H9 (cell line): ENCODE measurements around the gene PTPN22. TPM values are rescaled to one million over a fixed set of nuclear protein-coding genes. Genes with fewer than 3 reads are reported as not detected.

Source experiments
- DNase-seq: peaks from one replicate; pipeline ENCODE4 v3.0.0-alpha.2; 2017
- H2AFZ ChIP-seq: one replicate; pipeline ENCODE4 v1.6.1; 2013; ENCODE audit warnings: mild to moderate bottlenecking, low read length, control low read depth, moderate library complexity
- H2AK5ac ChIP-seq: 2 replicates; pipeline ENCODE4 v1.6.1; 2013; ENCODE audit warnings: low read length, control low read depth, mixed read lengths; ENCODE audit not compliant: insufficient read length
- H2BK120ac ChIP-seq: one replicate; pipeline ENCODE4 v1.6.1; 2013; ENCODE audit warnings: low read depth, mild to moderate bottlenecking, low read length, control low read depth, inconsistent platforms; ENCODE audit not compliant: poor library complexity, severe bottlenecking
- H2BK12ac ChIP-seq: 2 replicates; pipeline ENCODE4 v1.6.1; 2013; ENCODE audit warnings: low read length, control low read depth, mixed read lengths, low read depth; ENCODE audit not compliant: insufficient read length
- H2BK15ac ChIP-seq: 2 replicates; pipeline ENCODE4 v1.6.1; 2013; ENCODE audit warnings: low read depth, low read length, control low read depth
- H2BK20ac ChIP-seq: one replicate; pipeline ENCODE4 v1.6.1; 2013; ENCODE audit warnings: low read depth, mild to moderate bottlenecking, low read length, control low read depth, inconsistent platforms; ENCODE audit not compliant: poor library complexity, severe bottlenecking
- H2BK5ac ChIP-seq: 2 replicates; pipeline ENCODE4 v1.6.1; 2013; ENCODE audit warnings: low read length, control low read depth, mixed read lengths; ENCODE audit not compliant: insufficient read length
- H3K14ac ChIP-seq: 2 replicates; pipeline ENCODE4 v1.6.1; 2013; ENCODE audit warnings: low read length, control low read depth; ENCODE audit not compliant: insufficient read depth
- H3K18ac ChIP-seq: 2 replicates; pipeline ENCODE4 v1.6.1; 2013; ENCODE audit warnings: low read depth, mild to moderate bottlenecking, mixed read lengths, low read length, control low read depth; ENCODE audit not compliant: insufficient read length
- H3K23ac ChIP-seq: 2 replicates; pipeline ENCODE4 v1.6.1; 2013; ENCODE audit warnings: low read length, control low read depth, mixed read lengths, low read depth; ENCODE audit not compliant: insufficient read length
- H3K23me2 ChIP-seq: 2 replicates; pipeline ENCODE4 v1.6.1; 2013; ENCODE audit warnings: low read depth, mild to moderate bottlenecking, mixed read lengths, low read length, control low read depth; ENCODE audit not compliant: insufficient read length, poor library complexity, severe bottlenecking
- H3K27ac ChIP-seq: 2 replicates; pipeline ENCODE4 v1.5.1; 2013; ENCODE audit warnings: low read length, control low read depth, mixed read lengths, low read depth; ENCODE audit not compliant: insufficient read length
- H3K27me3 ChIP-seq: 2 replicates; pipeline ENCODE4 v1.6.1; 2013; ENCODE audit warnings: low read length, control low read depth, inconsistent platforms; ENCODE audit not compliant: insufficient read depth
- H3K4ac ChIP-seq: 2 replicates; pipeline ENCODE4 v1.6.1; 2013; ENCODE audit warnings: low read depth, mild to moderate bottlenecking, control low read depth, inconsistent platforms, low read length, moderate library complexity
- H3K4me1 ChIP-seq: 2 replicates; pipeline ENCODE4 v1.6.1; 2013; ENCODE audit warnings: low read length, control low read depth, inconsistent platforms; ENCODE audit not compliant: insufficient read depth
- H3K4me2 ChIP-seq: 2 replicates; pipeline ENCODE4 v1.6.1; 2013; ENCODE audit warnings: low read length, control low read depth, mixed read lengths; ENCODE audit not compliant: insufficient read length, insufficient read depth
- H3K56ac ChIP-seq: 2 replicates; pipeline ENCODE4 v1.6.1; 2013; ENCODE audit warnings: low read depth, mild to moderate bottlenecking, mixed read lengths, low read length, control low read depth; ENCODE audit not compliant: insufficient read length
- H3K79me1 ChIP-seq: 2 replicates; pipeline ENCODE4 v1.6.1; 2013; ENCODE audit warnings: low read depth, mild to moderate bottlenecking, moderate library complexity, low read length, control low read depth, inconsistent platforms; ENCODE audit not compliant: insufficient read depth, poor library complexity, severe bottlenecking
- H3K79me2 ChIP-seq: 2 replicates; pipeline ENCODE4 v1.6.1; 2013; ENCODE audit warnings: low read length, control low read depth, inconsistent platforms; ENCODE audit not compliant: insufficient read depth
- H3K9ac ChIP-seq: 2 replicates; pipeline ENCODE4 v1.6.1; 2013; ENCODE audit warnings: low read length, control low read depth, mixed read lengths; ENCODE audit not compliant: insufficient read length; ENCODE audit errors: extremely low read depth
- H3K9me3 ChIP-seq: one replicate; pipeline ENCODE4 v1.6.1; 2013; ENCODE audit warnings: low read depth, low read length, inconsistent platforms; ENCODE audit not compliant: control insufficient read depth
- H3T11ph ChIP-seq: one replicate; pipeline ENCODE4 v1.6.1; 2013; ENCODE audit warnings: mild to moderate bottlenecking, low read length, control low read depth, inconsistent platforms
- H4K20me1 ChIP-seq: one replicate; pipeline ENCODE4 v1.6.1; 2013; ENCODE audit not compliant: control insufficient read depth, insufficient read length, insufficient read depth
- H4K5ac ChIP-seq: 2 replicates; pipeline ENCODE4 v1.6.1; 2013; ENCODE audit warnings: low read depth, mild to moderate bottlenecking, mixed read lengths, low read length, control low read depth; ENCODE audit not compliant: insufficient read length
- H4K8ac ChIP-seq: replicated peaks from 2 replicates; pipeline ENCODE4 v1.6.1; 2013; ENCODE audit warnings: low read length, control low read depth, mixed read lengths, low read depth; ENCODE audit not compliant: insufficient read length
- H4K91ac ChIP-seq: 2 replicates; pipeline ENCODE4 v1.6.1; 2013; ENCODE audit warnings: low read depth, mild to moderate bottlenecking, moderate library complexity, mixed read lengths, low read length, control low read depth; ENCODE audit not compliant: insufficient read length
- H3K27ac Mint-ChIP-seq, 3 experiments: 2 replicates in 2 of 3; 3 replicates in 1 of 3; pipeline ENCODE4 v1.8.0; 2020 to 2021; ENCODE audit warnings: mixed read lengths in 3 of 3, mild to moderate bottlenecking in 1 of 3, moderate library complexity in 1 of 3
- H3K27me3 Mint-ChIP-seq: 2 replicates; pipeline ENCODE4 v1.8.0; 2021; ENCODE audit warnings: low read depth, mild to moderate bottlenecking, moderate library complexity, mixed read lengths
- H3K36me3 Mint-ChIP-seq, 3 experiments: 2 replicates in 2 of 3; 3 replicates in 1 of 3; pipeline ENCODE4 v1.8.0; 2020 to 2021; ENCODE audit warnings: low read depth in 3 of 3, mixed read lengths in 3 of 3; ENCODE audit not compliant: insufficient read depth in 1 of 3
- H3K4me1 Mint-ChIP-seq, 2 experiments: 2 replicates each; pipeline ENCODE4 v1.8.0; 2020; ENCODE audit warnings: mixed read lengths in 2 of 2
- H3K4me3 Mint-ChIP-seq, 2 experiments: 2 replicates in 1 of 2; 3 replicates in 1 of 2; pipeline ENCODE4 v1.8.0; 2020 to 2021; ENCODE audit warnings: mild to moderate bottlenecking in 2 of 2, mixed read lengths in 2 of 2, moderate library complexity in 1 of 2
- H3K9me3 Mint-ChIP-seq, 2 experiments: 2 replicates in 1 of 2; 3 replicates in 1 of 2; pipeline ENCODE4 v1.8.0; 2020; ENCODE audit warnings: mild to moderate bottlenecking in 2 of 2, mixed read lengths in 2 of 2, moderate library complexity in 1 of 2
- CTCF ChIP-seq: fragments of 200-600 bp; sonication (generic); conservative IDR thresholded peaks from 3 replicates; pipeline ENCODE4 v1.8.0; 2021; ENCODE audit warnings: antibody characterized with exemption, mild to moderate bottlenecking
- WGBS: extraction: QIAGEN DNeasy Blood & Tissue Kit; methylation state at CpG from one replicate; pipeline ENCODE4 v1.1.7; 2013; ENCODE audit warnings: missing lambda C conversion rate, low lambda C conversion rate, mixed read lengths; ENCODE audit not compliant: insufficient read length; ENCODE audit errors: extremely low coverage; 5-methylcytosine and 5-hydroxymethylcytosine counted together
- total RNA-seq: library from RNA; stranded (reverse); gene quantifications from 2 replicates; pipeline ENCODE4 v1.2.1, GENCODE V29; 2021

PTPN22 gene
- total RNA-seq, 1 experiment from 2014 or later, result not detected

GRCh38 chr1:113808450-113809195, 62.9 kb downstream of the PTPN22 start:
- Histone ChIP-seq H2BK120ac (no peak overlapping the region), H2BK12ac (no peak overlapping the region), H3K9me3 (no peaks in the 10 kb centered on the region), H2AK5ac (no peak overlapping the region), H3K79me1 (peaks cover 4% of the 10 kb centered on the region), H3K4me2 (no peak overlapping the region), H4K91ac (no peak overlapping the region), H3K27me3 (no peaks in the 10 kb centered on the region), H4K5ac (no peak overlapping the region), H4K8ac (no peak overlapping the region), H3K23ac (no peak overlapping the region), H2BK5ac (no peak overlapping the region), H2AFZ (no peak overlapping the region), H3K18ac (no peak overlapping the region), H3T11ph (no peak overlapping the region), H3K9ac (no peak overlapping the region), H3K23me2 (no peaks in the 10 kb centered on the region), H3K4me1 (no peaks in the 10 kb centered on the region), H3K56ac (no peak overlapping the region), H2BK20ac (no peak overlapping the region), H2BK15ac (no peak overlapping the region), H4K20me1 (no peaks in the 10 kb centered on the region), H3K4ac (no peak overlapping the region), H3K27ac (no peak overlapping the region), H3K14ac (no peak overlapping the region), H3K79me2 (peaks cover 24% of the 10 kb centered on the region; the same call in 1 of the 2 replicates)
- no peak for TF ChIP-seq CTCF
- Mint-ChIP-seq H3K36me3 (peaks cover 5 to 16% (median 11%) of the 10 kb centered on the region in 3 experiments), H3K27me3 (no peaks in the 10 kb centered on the region), H3K27ac (no peak overlapping the region), H3K4me3 (no peak overlapping the region; a peak in 1 of 5 replicates), H3K9me3 (0 out of 5 replicates have a peak, but pooled peaks cover 0 to 3% of the 10 kb centered on the region in 2 experiments), H3K4me1 (peaks cover 21 to 31% of the 10 kb centered on the region in 2 experiments)
- no CpG with 5 or more reads among the region's 4 CpGs for WGBS
- DNase-seq, result no peak
